ENCODE measurements around the gene PNKD.

DNA sequence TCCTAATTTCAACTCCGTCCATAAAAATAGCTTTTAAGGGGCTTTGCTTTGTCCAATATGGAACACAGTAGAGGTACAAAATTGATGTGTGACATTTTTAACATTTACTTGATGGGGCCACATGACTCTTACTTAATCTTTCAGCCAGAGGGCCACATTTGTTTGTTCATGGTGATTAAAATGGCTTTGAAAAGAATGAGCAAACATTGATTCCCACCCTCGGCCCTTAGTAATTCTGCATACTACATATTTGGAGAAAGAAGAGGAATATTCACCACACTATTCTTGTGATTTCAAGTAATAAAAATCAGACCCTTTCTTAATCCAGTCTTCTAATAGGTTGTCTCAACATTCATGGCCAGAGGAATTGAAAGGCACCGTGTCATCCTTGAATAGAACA is 35.8 kb upstream of the PNKD start:
- TF ChIP-seq, protein P1, sequence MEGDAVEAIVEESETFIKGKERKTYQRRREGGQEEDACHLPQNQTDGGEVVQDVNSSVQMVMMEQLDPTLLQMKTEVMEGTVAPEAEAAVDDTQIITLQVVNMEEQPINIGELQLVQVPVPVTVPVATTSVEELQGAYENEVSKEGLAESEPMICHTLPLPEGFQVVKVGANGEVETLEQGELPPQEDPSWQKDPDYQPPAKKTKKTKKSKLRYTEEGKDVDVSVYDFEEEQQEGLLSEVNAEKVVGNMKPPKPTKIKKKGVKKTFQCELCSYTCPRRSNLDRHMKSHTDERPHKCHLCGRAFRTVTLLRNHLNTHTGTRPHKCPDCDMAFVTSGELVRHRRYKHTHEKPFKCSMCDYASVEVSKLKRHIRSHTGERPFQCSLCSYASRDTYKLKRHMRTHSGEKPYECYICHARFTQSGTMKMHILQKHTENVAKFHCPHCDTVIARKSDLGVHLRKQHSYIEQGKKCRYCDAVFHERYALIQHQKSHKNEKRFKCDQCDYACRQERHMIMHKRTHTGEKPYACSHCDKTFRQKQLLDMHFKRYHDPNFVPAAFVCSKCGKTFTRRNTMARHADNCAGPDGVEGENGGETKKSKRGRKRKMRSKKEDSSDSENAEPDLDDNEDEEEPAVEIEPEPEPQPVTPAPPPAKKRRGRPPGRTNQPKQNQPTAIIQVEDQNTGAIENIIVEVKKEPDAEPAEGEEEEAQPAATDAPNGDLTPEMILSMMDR (IDR thresholded peaks at IDR 0.05; ENCODE audit: insufficient read depth, low read length, poor library complexity, severe bottlenecking) = no peak
- TF ChIP-seq EZH2phosphoT487 (conservative IDR thresholded peaks at IDR 0.05; ENCODE audit: low read length) = no peak

Measured in SU-DHL-6 (cell line).